Upper lobe of right lung (tissue), 1 donor: ENCODE measurements around the gene DUSP7. TPM values are rescaled to one million over a fixed set of nuclear protein-coding genes. Genes with fewer than 3 reads are reported as not detected.

Experiments
- ATAC-seq: fragments of 200-7000 bp; cut with Tn5 transposase; one replicate; pipeline ENCODE4 v1.9.1; 2020; ENCODE audit warnings: mild to moderate bottlenecking, moderate library complexity
- DNase-seq: peaks from one replicate; pipeline ENCODE4 v3.0.0-alpha.2; 2020
- H3K27ac ChIP-seq: fragments of 200-600 bp; one replicate; pipeline ENCODE4 v1.8.0; 2022
- H3K27me3 ChIP-seq: fragments of 200-600 bp; one replicate; pipeline ENCODE4 v1.8.0; 2022; ENCODE audit warnings: mild to moderate bottlenecking
- H3K36me3 ChIP-seq: fragments of 200-600 bp; one replicate; pipeline ENCODE4 v1.8.0; 2022
- H3K4me1 ChIP-seq: fragments of 200-600 bp; one replicate; pipeline ENCODE4 v1.8.0; 2022
- H3K4me3 ChIP-seq: fragments of 200-600 bp; one replicate; pipeline ENCODE4 v1.8.0; 2022; ENCODE audit warnings: mild to moderate bottlenecking
- H3K9me3 ChIP-seq: fragments of 200-600 bp; one replicate; pipeline ENCODE4 v1.8.0; 2022
- intact Hi-C: fragments of 100-400 bp; cut with DNase I; formaldehyde crosslinking; loops from one replicate; pipeline ENCODE4 v1.11.0; 2022
- total RNA-seq: library from RNA; stranded (reverse); fragmentation: NEBNext Ultra II Directional; extraction: Animal tissue kit (Norgen Biotek cat#: 25700); gene quantifications from one replicate; pipeline ENCODE4 v1.2.1, GENCODE V29; 2021
- TF ChIP-seq, protein P1 (sequence below): fragments of 200-600 bp; IDR thresholded peaks from one replicate; pipeline ENCODE4 v1.8.0; 2022; ENCODE audit warnings: antibody characterized with exemption
- donor health status: DM: no; HTN: yes; CAD: no; lungs with severe emphysema.

DUSP7 gene
- total RNA-seq, 1 donor from 2014 or later: 40.7 TPM

DNA sequence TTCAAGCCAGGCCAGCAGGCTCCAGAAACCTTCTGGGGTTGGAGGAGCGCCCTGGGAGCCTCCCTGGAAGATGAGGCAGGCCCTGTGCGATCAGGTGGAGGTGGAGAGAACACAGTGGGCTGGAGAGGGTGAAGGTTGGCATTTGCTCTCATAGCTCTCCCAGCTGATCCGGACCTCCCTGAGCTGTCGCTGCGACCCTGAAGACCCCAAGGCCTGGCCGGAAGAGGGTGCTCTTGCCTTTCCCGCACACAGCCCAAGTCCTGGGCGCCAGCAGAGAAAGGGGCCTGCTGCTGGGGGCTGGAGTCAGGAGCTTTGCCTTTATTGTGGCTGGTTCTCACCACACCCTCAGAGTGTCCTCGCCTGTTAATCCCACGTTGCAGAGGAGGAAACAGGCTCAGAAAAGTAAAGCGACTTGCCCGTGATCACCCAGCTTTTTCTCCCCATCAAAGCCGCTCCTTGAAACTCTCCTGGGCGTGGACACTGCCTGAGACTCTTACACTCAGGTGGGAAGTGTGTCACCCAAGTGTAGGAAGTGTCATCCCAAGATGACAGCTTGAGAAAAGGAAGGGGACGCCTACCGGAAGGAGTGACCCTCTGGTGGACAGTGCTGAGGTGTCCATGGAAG is 52.1 kb downstream of the DUSP7 start:
- Histone ChIP-seq H3K27ac (no peak overlapping the region), H3K4me3 (no peak overlapping the region), H3K4me1 (peaks cover 14% of the 10 kb centered on the region), H3K27me3 (no peaks in the 10 kb centered on the region), H3K9me3 (no peaks in the 10 kb centered on the region), H3K36me3 (no peaks in the 10 kb centered on the region)
- intact Hi-C loops: loop anchor here (5.0 kb wide), 3 partner anchors 48 to 143 kb away; no protein-coding TSS in a partner anchor
- DNase-seq: no peak
- TF ChIP-seq, protein P1, sequence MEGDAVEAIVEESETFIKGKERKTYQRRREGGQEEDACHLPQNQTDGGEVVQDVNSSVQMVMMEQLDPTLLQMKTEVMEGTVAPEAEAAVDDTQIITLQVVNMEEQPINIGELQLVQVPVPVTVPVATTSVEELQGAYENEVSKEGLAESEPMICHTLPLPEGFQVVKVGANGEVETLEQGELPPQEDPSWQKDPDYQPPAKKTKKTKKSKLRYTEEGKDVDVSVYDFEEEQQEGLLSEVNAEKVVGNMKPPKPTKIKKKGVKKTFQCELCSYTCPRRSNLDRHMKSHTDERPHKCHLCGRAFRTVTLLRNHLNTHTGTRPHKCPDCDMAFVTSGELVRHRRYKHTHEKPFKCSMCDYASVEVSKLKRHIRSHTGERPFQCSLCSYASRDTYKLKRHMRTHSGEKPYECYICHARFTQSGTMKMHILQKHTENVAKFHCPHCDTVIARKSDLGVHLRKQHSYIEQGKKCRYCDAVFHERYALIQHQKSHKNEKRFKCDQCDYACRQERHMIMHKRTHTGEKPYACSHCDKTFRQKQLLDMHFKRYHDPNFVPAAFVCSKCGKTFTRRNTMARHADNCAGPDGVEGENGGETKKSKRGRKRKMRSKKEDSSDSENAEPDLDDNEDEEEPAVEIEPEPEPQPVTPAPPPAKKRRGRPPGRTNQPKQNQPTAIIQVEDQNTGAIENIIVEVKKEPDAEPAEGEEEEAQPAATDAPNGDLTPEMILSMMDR: peak; percentile 41
- peak; percentile 40 for ATAC-seq

DNA sequence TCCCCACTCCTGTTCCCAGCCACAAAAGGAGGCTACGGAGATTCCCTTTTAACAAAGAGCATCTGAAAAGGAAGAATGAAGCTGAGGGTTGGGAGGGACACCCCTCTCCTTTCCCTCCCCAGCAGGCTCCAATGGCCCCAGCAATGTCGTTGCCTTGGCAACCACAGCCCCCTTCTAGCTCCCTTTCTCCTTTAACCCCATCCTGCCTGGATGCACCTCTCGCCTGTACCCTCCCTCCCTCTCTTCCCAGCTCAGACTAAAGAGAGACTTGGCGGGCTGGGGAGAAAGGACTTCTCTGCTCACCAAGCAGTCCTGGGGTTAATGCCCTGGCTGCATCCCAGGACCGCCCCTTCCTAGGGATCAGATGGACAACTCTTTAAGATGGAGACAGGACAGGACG is 53.6 kb downstream of the DUSP7 start:
- TF ChIP-seq, protein P1: no peak

DNA sequence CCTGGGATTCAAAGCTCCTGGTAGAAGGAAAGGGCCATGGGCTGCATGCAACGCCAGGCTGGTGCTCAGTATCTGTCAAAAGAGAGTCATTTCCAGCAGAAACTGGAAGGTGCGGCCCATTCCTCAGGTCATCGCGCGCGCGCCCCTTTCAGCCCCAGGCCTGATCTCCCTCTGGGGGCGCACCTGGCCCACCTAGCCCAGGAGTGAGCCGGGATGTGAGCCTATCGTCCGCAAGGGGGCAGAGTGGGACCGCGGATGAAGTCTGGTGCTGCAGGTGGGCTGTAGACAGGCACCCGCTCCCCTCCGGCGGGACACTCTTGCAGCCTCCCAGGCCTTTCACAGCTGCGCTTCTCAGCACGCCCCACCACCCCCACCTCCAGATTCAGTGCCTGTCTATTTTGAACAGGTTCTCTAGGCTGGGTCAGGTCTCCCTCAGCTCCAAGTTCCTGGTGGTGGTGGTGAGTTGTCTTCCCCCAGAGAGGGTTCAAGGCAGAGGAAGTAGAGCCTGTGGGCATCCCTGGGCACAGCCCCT is 54.9 kb downstream of the DUSP7 start:
- intact Hi-C loops: loop anchor here (5.0 kb wide), 3 partner anchors 51 to 146 kb away; no protein-coding TSS in a partner anchor
- TF ChIP-seq, protein P1: peak; percentile 90
- Histone ChIP-seq H3K36me3 (no peaks in the 10 kb centered on the region), H3K27ac (no peak overlapping the region), H3K4me3 (no peak overlapping the region), H3K4me1 (peaks cover 14% of the 10 kb centered on the region), H3K9me3 (no peaks in the 10 kb centered on the region), H3K27me3 (no peaks in the 10 kb centered on the region)
- DNase-seq (peak; percentile 86), ATAC-seq (peak; percentile 81)

More for the DNA sequence above, 53.6 kb downstream of the DUSP7 start:
- Histone ChIP-seq H3K4me3 (no peak overlapping the region), H3K4me1 (peaks cover 14% of the 10 kb centered on the region), H3K36me3 (no peaks in the 10 kb centered on the region), H3K27ac (no peak overlapping the region), H3K27me3 (no peaks in the 10 kb centered on the region), H3K9me3 (no peaks in the 10 kb centered on the region)
- ATAC-seq (no peak), DNase-seq (no peak)
- intact Hi-C loops: loop anchor here (5.0 kb wide), 3 partner anchors 50 to 145 kb away; no protein-coding TSS in a partner anchor

DNA sequence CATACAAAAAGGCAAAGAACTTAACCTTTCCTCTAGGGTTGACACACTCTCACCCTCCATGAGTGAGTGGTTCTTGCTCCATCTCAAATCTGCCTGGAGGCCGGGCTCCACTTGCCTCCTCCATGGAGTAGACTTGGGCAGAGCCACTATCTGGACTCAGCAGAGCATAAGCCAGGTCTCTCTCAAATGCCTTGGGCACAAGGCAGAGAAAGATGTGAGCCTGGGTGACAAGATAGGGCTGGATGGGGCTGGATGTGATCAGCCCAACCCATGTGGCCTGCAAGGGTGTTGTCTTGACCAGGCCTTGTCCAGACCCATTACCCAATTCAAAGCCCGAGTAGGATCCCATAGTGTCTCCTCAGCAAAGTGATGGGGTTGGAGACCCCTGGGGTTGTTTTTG is 56.5 kb downstream of the DUSP7 start:
- H3K27me3 ChIP-seq: no peaks in the 10 kb centered on the region
- TF ChIP-seq, protein P1: no peak
- DNase-seq (no peak), ATAC-seq (no peak)
- H3K9me3 ChIP-seq: no peaks in the 10 kb centered on the region
- no peak overlapping the region for H3K4me3 ChIP-seq
- intact Hi-C loops: loop anchor here (5.0 kb wide), 3 partner anchors 52 to 147 kb away; no protein-coding TSS in a partner anchor
- peaks cover 3% of the 10 kb centered on the region for H3K36me3 ChIP-seq
- H3K4me1 ChIP-seq: peaks cover 4% of the 10 kb centered on the region
- no peak overlapping the region for H3K27ac ChIP-seq

Other genes with a start within 250 kb of the DUSP7 start
- not detected for gene IQCF2, start 195.0 kb downstream of the DUSP7 start, total RNA-seq
- gene IQCF5, start 181.0 kb downstream of the DUSP7 start, total RNA-seq: not detected
- gene IQCF1, start 153.2 kb downstream of the DUSP7 start, total RNA-seq: not detected
- gene RRP9, start 114.7 kb downstream of the DUSP7 start, total RNA-seq: 20.6 TPM
- 20.9 TPM for gene PARP3, start 114.2 kb downstream of the DUSP7 start, total RNA-seq
- not detected for gene GPR62, start 101.2 kb downstream of the DUSP7 start, total RNA-seq
- 37.1 TPM for gene PCBP4, start 89.1 kb downstream of the DUSP7 start, total RNA-seq
- 55.9 TPM for gene ABHD14B, start 82.5 kb downstream of the DUSP7 start, total RNA-seq
- 17.9 TPM for gene ABHD14A, start 81.5 kb downstream of the DUSP7 start, total RNA-seq
- 26.5 TPM for gene ACY1, start 73.0 kb downstream of the DUSP7 start, total RNA-seq
- 810 TPM for gene RPL29, start 60.7 kb downstream of the DUSP7 start, total RNA-seq
- gene POC1A, start 97.9 kb upstream of the DUSP7 start, total RNA-seq: 2.5 TPM
- 78.9 TPM for gene ALAS1, start 141.6 kb upstream of the DUSP7 start, total RNA-seq
- 0.87 TPM for gene TLR9, start 169.1 kb upstream of the DUSP7 start, total RNA-seq
- 50.4 TPM for gene TWF2, start 182.6 kb upstream of the DUSP7 start, total RNA-seq
- gene PPM1M, start 189.2 kb upstream of the DUSP7 start, total RNA-seq: 44.0 TPM
- 61.9 TPM for gene WDR82, start 222.1 kb upstream of the DUSP7 start, total RNA-seq
- 11.5 TPM for gene GLYCTK, start 231.3 kb upstream of the DUSP7 start, total RNA-seq